Type B pancreatic cell (in vitro differentiated cells): Measurements from ENCODE around the gene CHST15. TPM values are rescaled to one million over a fixed set of nuclear protein-coding genes. Genes with fewer than 3 reads are reported as not detected.

Experiments used
- DNase-seq: peaks from one replicate; pipeline ENCODE4 v3.0.0; 2021; ENCODE audit warnings: mixed read lengths; ENCODE audit not compliant: unreplicated experiment; ENCODE audit errors: extremely low spot score
- H3K27ac Mint-ChIP-seq: 2 replicates; pipeline ENCODE4 v1.8.0; 2021; ENCODE audit warnings: mild to moderate bottlenecking, mixed read lengths
- H3K27me3 Mint-ChIP-seq: 2 replicates; pipeline ENCODE4 v1.8.0; 2021; ENCODE audit warnings: mixed read lengths
- H3K36me3 Mint-ChIP-seq: 2 replicates; pipeline ENCODE4 v1.8.0; 2021; ENCODE audit warnings: mixed read lengths
- H3K4me1 Mint-ChIP-seq: one replicate; pipeline ENCODE4 v1.8.0; 2021; ENCODE audit warnings: mixed read lengths; ENCODE audit not compliant: unreplicated experiment
- H3K4me3 Mint-ChIP-seq: 2 replicates; pipeline ENCODE4 v1.8.0; 2021; ENCODE audit warnings: mild to moderate bottlenecking, mixed read lengths
- H3K9me3 Mint-ChIP-seq: 2 replicates; pipeline ENCODE4 v1.8.0; 2021; ENCODE audit warnings: mixed read lengths
- total RNA-seq: library from RNA; stranded (reverse); gene quantifications from 2 replicates; pipeline ENCODE4 v1.2.1, GENCODE V29; 2021; ENCODE audit warnings: low replicate concordance
- TF ChIP-seq, protein P1 (sequence below): fragments of 200-600 bp; sonication (generic); conservative IDR thresholded peaks from 2 replicates; pipeline ENCODE4 v1.5.0; 2021; ENCODE audit warnings: antibody characterized with exemption, mild to moderate bottlenecking

The CHST15 gene
- total RNA-seq, 1 donor from 2014 or later, result 22.9 TPM

DNA sequence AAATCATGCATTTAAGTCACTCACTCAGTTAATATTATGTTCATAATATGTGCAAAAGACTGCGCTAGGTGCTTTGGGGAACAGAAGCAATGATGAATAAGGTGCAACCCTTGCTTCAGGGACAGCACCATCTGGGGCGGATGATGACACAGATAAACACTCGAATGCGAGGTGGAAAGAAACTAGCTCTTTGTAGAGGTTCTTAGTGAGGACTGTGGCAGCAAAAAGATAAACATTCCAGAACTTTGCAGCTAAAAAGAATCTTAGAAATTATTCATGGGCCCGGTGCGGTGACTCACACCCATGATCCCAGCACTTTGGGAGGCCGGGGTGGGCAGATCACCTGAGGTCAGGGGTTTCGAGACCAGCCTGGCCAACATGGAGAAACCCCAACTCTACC, 29.8 kb upstream of the CHST15 start:
- no peaks in the 10 kb centered on the region for H3K27me3 Mint-ChIP-seq
- no peak overlapping the region for H3K27ac Mint-ChIP-seq
- no peaks in the 10 kb centered on the region for H3K9me3 Mint-ChIP-seq
- TF ChIP-seq, protein P1, sequence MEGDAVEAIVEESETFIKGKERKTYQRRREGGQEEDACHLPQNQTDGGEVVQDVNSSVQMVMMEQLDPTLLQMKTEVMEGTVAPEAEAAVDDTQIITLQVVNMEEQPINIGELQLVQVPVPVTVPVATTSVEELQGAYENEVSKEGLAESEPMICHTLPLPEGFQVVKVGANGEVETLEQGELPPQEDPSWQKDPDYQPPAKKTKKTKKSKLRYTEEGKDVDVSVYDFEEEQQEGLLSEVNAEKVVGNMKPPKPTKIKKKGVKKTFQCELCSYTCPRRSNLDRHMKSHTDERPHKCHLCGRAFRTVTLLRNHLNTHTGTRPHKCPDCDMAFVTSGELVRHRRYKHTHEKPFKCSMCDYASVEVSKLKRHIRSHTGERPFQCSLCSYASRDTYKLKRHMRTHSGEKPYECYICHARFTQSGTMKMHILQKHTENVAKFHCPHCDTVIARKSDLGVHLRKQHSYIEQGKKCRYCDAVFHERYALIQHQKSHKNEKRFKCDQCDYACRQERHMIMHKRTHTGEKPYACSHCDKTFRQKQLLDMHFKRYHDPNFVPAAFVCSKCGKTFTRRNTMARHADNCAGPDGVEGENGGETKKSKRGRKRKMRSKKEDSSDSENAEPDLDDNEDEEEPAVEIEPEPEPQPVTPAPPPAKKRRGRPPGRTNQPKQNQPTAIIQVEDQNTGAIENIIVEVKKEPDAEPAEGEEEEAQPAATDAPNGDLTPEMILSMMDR, result no peak
- H3K36me3 Mint-ChIP-seq, result no peaks in the 10 kb centered on the region
- DNase-seq, result no peak
- H3K4me1 Mint-ChIP-seq, result peaks cover 16% of the 10 kb centered on the region
- H3K4me3 Mint-ChIP-seq, result no peak overlapping the region

DNA sequence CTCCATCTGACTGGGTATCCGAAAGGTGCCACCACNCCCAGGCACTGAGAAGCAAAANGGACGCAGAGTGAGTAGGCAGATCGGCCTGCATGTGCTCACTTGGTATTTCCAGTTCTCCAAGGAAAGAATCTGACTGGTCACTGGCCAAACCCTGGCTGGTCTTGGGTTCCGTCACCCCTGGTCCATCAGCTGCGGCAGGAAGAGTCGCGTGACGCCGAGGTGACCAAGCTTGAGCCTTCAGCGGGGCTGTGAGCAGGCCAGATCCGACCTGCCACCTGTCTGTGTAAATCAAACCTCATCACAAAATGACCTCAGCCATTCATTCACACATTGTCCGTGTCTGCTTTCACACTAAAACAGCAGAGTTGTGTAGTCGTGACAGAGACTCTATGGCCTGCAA, 28.8 kb upstream of the CHST15 start:
- Mint-ChIP-seq H3K36me3 (no peaks in the 10 kb centered on the region), H3K4me3 (no peak overlapping the region), H3K4me1 (peaks cover 12% of the 10 kb centered on the region), H3K27ac (no peak overlapping the region), H3K27me3 (no peaks in the 10 kb centered on the region), H3K9me3 (no peaks in the 10 kb centered on the region)
- DNase-seq, result no peak
- TF ChIP-seq, protein P1, result no peak

DNA sequence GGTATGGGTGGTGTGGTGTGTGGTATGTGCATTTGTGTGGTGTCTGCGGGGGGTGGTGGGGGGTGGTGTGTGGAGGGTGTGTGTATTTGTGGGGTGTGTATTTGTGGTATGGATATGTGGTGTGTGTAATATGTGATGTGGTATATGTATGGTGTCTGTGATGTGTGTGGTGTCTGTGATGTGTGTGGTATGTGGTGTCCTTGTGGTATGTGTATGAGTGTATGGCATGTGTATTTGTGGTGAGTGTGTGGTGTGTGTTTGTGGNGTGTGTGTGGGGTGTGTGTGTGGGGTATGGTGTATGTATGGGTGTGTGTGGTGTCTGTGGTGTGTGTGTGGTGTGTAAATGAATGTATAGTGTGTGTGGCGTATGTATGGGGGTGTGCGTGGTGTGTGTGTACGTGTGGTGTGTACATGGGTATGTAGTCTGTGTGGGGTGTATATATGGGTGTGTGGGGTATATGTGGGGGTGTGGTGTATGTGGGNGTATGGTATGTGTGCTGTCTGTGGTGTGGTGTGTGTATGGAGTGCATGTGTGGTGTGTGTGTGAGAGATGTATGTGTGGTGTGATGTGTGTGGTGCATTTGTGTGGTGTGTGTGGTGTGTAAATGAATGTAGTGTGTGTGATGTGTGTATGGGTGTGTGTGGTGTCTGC, 27.1 kb upstream of the CHST15 start:
- Mint-ChIP-seq H3K27me3 (peaks cover 4% of the 10 kb centered on the region), H3K36me3 (no peaks in the 10 kb centered on the region), H3K4me1 (peaks cover 11% of the 10 kb centered on the region), H3K4me3 (no peak overlapping the region), H3K9me3 (no peaks in the 10 kb centered on the region), H3K27ac (no peak overlapping the region)
- DNase-seq, result no peak
- TF ChIP-seq, protein P1, result no peak

DNA sequence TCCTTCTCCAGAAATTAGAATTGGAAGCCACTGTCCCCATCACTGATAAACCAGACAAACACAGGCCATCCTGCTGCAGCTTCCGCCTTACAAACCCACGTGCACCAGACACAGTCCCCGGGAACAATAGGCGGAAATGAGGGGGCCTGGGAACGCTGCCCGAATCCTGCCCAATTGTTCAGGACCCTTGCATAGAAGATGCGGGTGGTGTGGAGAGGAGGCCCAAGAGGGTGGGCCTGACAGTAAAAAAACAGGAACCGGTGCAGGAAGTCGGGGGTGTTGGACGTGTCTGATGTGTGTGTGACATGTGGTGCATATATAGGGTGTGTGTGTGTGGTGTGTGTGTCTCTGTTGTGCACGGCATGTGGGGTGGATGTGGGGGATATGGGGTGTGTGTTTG, 26.5 kb upstream of the CHST15 start:
- no peak overlapping the region for H3K4me3 Mint-ChIP-seq
- no peak overlapping the region for H3K27ac Mint-ChIP-seq
- peaks cover 11% of the 10 kb centered on the region for H3K4me1 Mint-ChIP-seq
- DNase-seq, result no peak
- H3K27me3 Mint-ChIP-seq, result peaks cover 5% of the 10 kb centered on the region
- no peaks in the 10 kb centered on the region for H3K36me3 Mint-ChIP-seq
- TF ChIP-seq, protein P1, result no peak
- no peaks in the 10 kb centered on the region for H3K9me3 Mint-ChIP-seq

DNA sequence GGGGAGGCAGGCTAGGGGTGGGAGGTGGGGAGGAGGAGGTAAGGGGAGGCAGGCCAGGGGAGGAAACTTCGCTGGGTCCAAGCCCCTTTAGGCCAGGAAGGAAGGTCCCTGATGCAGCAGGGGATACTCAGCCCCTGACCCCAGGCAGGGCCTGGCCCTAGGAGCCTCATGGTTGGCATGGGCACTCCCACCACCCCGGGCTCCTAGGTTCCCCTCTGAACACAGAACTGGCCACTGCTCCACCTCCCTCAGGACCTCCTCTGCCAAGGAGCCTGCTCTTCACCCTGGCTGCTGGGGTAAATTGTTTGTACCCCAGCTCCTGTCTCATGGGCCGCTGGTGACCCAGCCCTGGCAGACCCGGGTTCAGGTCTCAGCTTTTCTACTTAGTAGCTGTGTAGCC, 25.8 kb upstream of the CHST15 start:
- peaks cover 11% of the 10 kb centered on the region for H3K4me1 Mint-ChIP-seq
- no peak for DNase-seq
- H3K9me3 Mint-ChIP-seq, result no peaks in the 10 kb centered on the region
- no peaks in the 10 kb centered on the region for H3K36me3 Mint-ChIP-seq
- no peak overlapping the region for H3K27ac Mint-ChIP-seq
- H3K4me3 Mint-ChIP-seq, result no peak overlapping the region
- H3K27me3 Mint-ChIP-seq, result peaks cover 12% of the 10 kb centered on the region
- TF ChIP-seq, protein P1, result no peak

DNA sequence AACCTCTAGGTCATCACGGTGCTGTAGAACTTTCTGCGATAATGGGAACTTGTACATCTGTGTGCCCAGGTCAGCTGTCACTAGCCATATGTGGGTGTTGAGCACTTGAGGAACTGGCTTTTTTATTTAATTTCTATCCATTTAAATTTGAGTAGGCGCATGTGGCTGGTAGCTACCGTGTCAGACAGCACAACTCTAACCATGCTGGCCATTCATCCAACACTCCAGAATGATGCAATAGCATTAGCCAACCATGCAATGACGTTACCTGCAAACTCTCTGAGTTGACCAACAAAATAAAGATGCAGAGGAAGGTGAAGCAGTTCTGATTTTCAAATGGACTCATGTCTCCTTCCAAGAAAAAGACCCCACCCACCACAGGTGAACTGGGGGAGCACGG, 24.4 kb upstream of the CHST15 start:
- TF ChIP-seq, protein P1, result no peak
- DNase-seq, result no peak
- Mint-ChIP-seq H3K9me3 (no peaks in the 10 kb centered on the region), H3K4me1 (peaks cover 7% of the 10 kb centered on the region), H3K36me3 (no peaks in the 10 kb centered on the region), H3K27me3 (peaks cover 16% of the 10 kb centered on the region), H3K27ac (no peak overlapping the region), H3K4me3 (no peak overlapping the region)
